ENCODE data around the gene GPR26. TPM values are rescaled to one million over a fixed set of nuclear protein-coding genes. Genes with fewer than 3 reads are reported as not detected.

GPR26 gene
- total RNA-seq, 1 donor from 2014 or later: not detected

- Histone ChIP-seq H3K27me3 (ENCODE audit: control insufficient read depth in 3 of 3, insufficient read depth in 3 of 3, low read length in 3 of 3) (peaks cover 2 to 5% (median 4%) of the 10 kb centered on the region in 3 donors), H3K9ac (ENCODE audit: low read depth in 1 of 3, low read length in 3 of 3) (no peak overlapping the region), H3K9me3 (ENCODE audit: control insufficient read depth in 3 of 3, low read length in 3 of 3) (peaks cover 0 to 2% (median 2%) of the 10 kb centered on the region in 3 donors), H3K4me1 (ENCODE audit: control insufficient read depth in 3 of 3, insufficient read depth in 3 of 3, low read length in 3 of 3) (no peaks in the 10 kb centered on the region), H3K4me3 (ENCODE audit: low read length in 3 of 3) (no peak overlapping the region), H3K27ac (ENCODE audit: low read depth, low read length) (no peak overlapping the region), H3K36me3 (ENCODE audit: control insufficient read depth in 3 of 3, insufficient read depth in 3 of 3, low read length in 3 of 3) (no peaks in the 10 kb centered on the region)
Measured at GRCh38 chr10:123633636-123634035, 32.5 kb upstream of the GPR26 start.

- Histone ChIP-seq H3K27ac (ENCODE audit: low read depth, low read length) (no peak overlapping the region), H3K4me1 (ENCODE audit: control insufficient read depth in 3 of 3, insufficient read depth in 3 of 3, low read length in 3 of 3) (no peaks in the 10 kb centered on the region), H3K9me3 (ENCODE audit: control insufficient read depth in 3 of 3, low read length in 3 of 3) (peaks cover 0 to 2% (median 0%) of the 10 kb centered on the region in 3 donors), H3K36me3 (ENCODE audit: control insufficient read depth in 3 of 3, insufficient read depth in 3 of 3, low read length in 3 of 3) (no peaks in the 10 kb centered on the region), H3K27me3 (ENCODE audit: control insufficient read depth in 3 of 3, insufficient read depth in 3 of 3, low read length in 3 of 3) (peaks cover 2 to 5% (median 4%) of the 10 kb centered on the region in 3 donors), H3K4me3 (ENCODE audit: low read length in 3 of 3) (no peak overlapping the region), H3K9ac (ENCODE audit: low read depth in 1 of 3, low read length in 3 of 3) (no peak overlapping the region)
Measured at GRCh38 chr10:123634221-123634620, 31.9 kb upstream of the GPR26 start.

- H3K36me3 ChIP-seq (ENCODE audit: control insufficient read depth in 3 of 3, insufficient read depth in 3 of 3, low read length in 3 of 3): no peaks in the 10 kb centered on the region
- no peak overlapping the region for H3K27ac ChIP-seq (ENCODE audit: low read depth, low read length)
- H3K4me1 ChIP-seq (ENCODE audit: control insufficient read depth in 3 of 3, insufficient read depth in 3 of 3, low read length in 3 of 3): no peaks in the 10 kb centered on the region
- peaks cover 0 to 2% (median 0%) of the 10 kb centered on the region in 3 donors for H3K9me3 ChIP-seq (ENCODE audit: control insufficient read depth in 3 of 3, low read length in 3 of 3)
- peaks cover 2 to 7% (median 4%) of the 10 kb centered on the region in 3 donors for H3K27me3 ChIP-seq (ENCODE audit: control insufficient read depth in 3 of 3, insufficient read depth in 3 of 3, low read length in 3 of 3)
- H3K9ac ChIP-seq (ENCODE audit: low read depth in 1 of 3, low read length in 3 of 3): no peak overlapping the region
- no peak overlapping the region for H3K4me3 ChIP-seq (ENCODE audit: low read length in 3 of 3)
Measured at GRCh38 chr10:123635131-123635530, 31.0 kb upstream of the GPR26 start.

GRCh38 chr10:123635745-123636144 is 30.4 kb upstream of the GPR26 start:
- Histone ChIP-seq H3K27me3 (ENCODE audit: control insufficient read depth in 3 of 3, insufficient read depth in 3 of 3, low read length in 3 of 3) (peaks cover 2 to 7% (median 6%) of the 10 kb centered on the region in 3 donors), H3K9ac (ENCODE audit: low read depth in 1 of 3, low read length in 3 of 3) (no peak overlapping the region), H3K27ac (ENCODE audit: low read depth, low read length) (no peak overlapping the region), H3K4me1 (ENCODE audit: control insufficient read depth in 3 of 3, insufficient read depth in 3 of 3, low read length in 3 of 3) (no peaks in the 10 kb centered on the region), H3K4me3 (ENCODE audit: low read length in 3 of 3) (no peak overlapping the region), H3K9me3 (ENCODE audit: control insufficient read depth in 3 of 3, low read length in 3 of 3) (peaks cover 0 to 2% (median 0%) of the 10 kb centered on the region in 3 donors), H3K36me3 (ENCODE audit: control insufficient read depth in 3 of 3, insufficient read depth in 3 of 3, low read length in 3 of 3) (no peaks in the 10 kb centered on the region)

- Histone ChIP-seq H3K9me3 (ENCODE audit: control insufficient read depth in 3 of 3, low read length in 3 of 3) (peaks cover 0 to 2% (median 0%) of the 10 kb centered on the region in 3 donors), H3K27me3 (ENCODE audit: control insufficient read depth in 3 of 3, insufficient read depth in 3 of 3, low read length in 3 of 3) (peaks cover 2 to 7% (median 7%) of the 10 kb centered on the region in 3 donors), H3K36me3 (ENCODE audit: control insufficient read depth in 3 of 3, insufficient read depth in 3 of 3, low read length in 3 of 3) (no peaks in the 10 kb centered on the region), H3K4me3 (ENCODE audit: low read length in 3 of 3) (no peak overlapping the region), H3K9ac (ENCODE audit: low read depth in 1 of 3, low read length in 3 of 3) (no peak overlapping the region), H3K4me1 (ENCODE audit: control insufficient read depth in 3 of 3, insufficient read depth in 3 of 3, low read length in 3 of 3) (no peaks in the 10 kb centered on the region), H3K27ac (ENCODE audit: low read depth, low read length) (no peak overlapping the region)
Measured at GRCh38 chr10:123636598-123637325, 29.4 kb upstream of the GPR26 start.

- H3K4me1 ChIP-seq (ENCODE audit: control insufficient read depth in 3 of 3, insufficient read depth in 3 of 3, low read length in 3 of 3): no peaks in the 10 kb centered on the region
- peaks cover 2 to 7% (median 7%) of the 10 kb centered on the region in 3 donors for H3K27me3 ChIP-seq (ENCODE audit: control insufficient read depth in 3 of 3, insufficient read depth in 3 of 3, low read length in 3 of 3)
Measured at GRCh38 chr10:123637326-123637880, 28.8 kb upstream of the GPR26 start.

GRCh38 chr10:123639131-123639530 is 27.0 kb upstream of the GPR26 start:
- peaks cover 0 to 10% (median 3%) of the 10 kb centered on the region in 3 donors for H3K27me3 ChIP-seq (ENCODE audit: control insufficient read depth in 3 of 3, insufficient read depth in 3 of 3, low read length in 3 of 3)
- H3K9ac ChIP-seq (ENCODE audit: low read depth in 1 of 3, low read length in 3 of 3): no peak overlapping the region

More at GRCh38 chr10:123637326-123637880, 28.8 kb upstream of the GPR26 start:
- no peak overlapping the region for H3K9ac ChIP-seq (ENCODE audit: low read depth in 1 of 3, low read length in 3 of 3)
- no peaks in the 10 kb centered on the region for H3K36me3 ChIP-seq (ENCODE audit: control insufficient read depth in 3 of 3, insufficient read depth in 3 of 3, low read length in 3 of 3)
- peaks cover 0 to 2% (median 0%) of the 10 kb centered on the region in 3 donors for H3K9me3 ChIP-seq (ENCODE audit: control insufficient read depth in 3 of 3, low read length in 3 of 3)
- H3K4me3 ChIP-seq (ENCODE audit: low read length in 3 of 3): no peak overlapping the region
- no peak overlapping the region for H3K27ac ChIP-seq (ENCODE audit: low read depth, low read length)

GRCh38 chr10:123640016-123640535 is 26.1 kb upstream of the GPR26 start:
- Histone ChIP-seq H3K9ac (ENCODE audit: low read depth in 1 of 3, low read length in 3 of 3) (no peak overlapping the region), H3K27ac (ENCODE audit: low read depth, low read length) (no peak overlapping the region), H3K27me3 (ENCODE audit: control insufficient read depth in 3 of 3, insufficient read depth in 3 of 3, low read length in 3 of 3) (peaks cover 3 to 11% (median 7%) of the 10 kb centered on the region in 3 donors)

More at GRCh38 chr10:123639131-123639530, 27.0 kb upstream of the GPR26 start:
- Histone ChIP-seq H3K36me3 (ENCODE audit: control insufficient read depth in 3 of 3, insufficient read depth in 3 of 3, low read length in 3 of 3) (no peaks in the 10 kb centered on the region), H3K4me1 (ENCODE audit: control insufficient read depth in 3 of 3, insufficient read depth in 3 of 3, low read length in 3 of 3) (no peaks in the 10 kb centered on the region), H3K27ac (ENCODE audit: low read depth, low read length) (no peak overlapping the region), H3K9me3 (ENCODE audit: control insufficient read depth in 3 of 3, low read length in 3 of 3) (no peaks in the 10 kb centered on the region), H3K4me3 (ENCODE audit: low read length in 3 of 3) (no peak overlapping the region)

GRCh38 chr10:123642293-123642692 is 23.9 kb upstream of the GPR26 start:
- Histone ChIP-seq H3K9me3 (ENCODE audit: control insufficient read depth in 3 of 3, low read length in 3 of 3) (no peaks in the 10 kb centered on the region), H3K36me3 (ENCODE audit: control insufficient read depth in 3 of 3, insufficient read depth in 3 of 3, low read length in 3 of 3) (no peaks in the 10 kb centered on the region), H3K27ac (ENCODE audit: low read depth, low read length) (no peak overlapping the region), H3K4me1 (ENCODE audit: control insufficient read depth in 3 of 3, insufficient read depth in 3 of 3, low read length in 3 of 3) (no peaks in the 10 kb centered on the region), H3K27me3 (ENCODE audit: control insufficient read depth in 3 of 3, insufficient read depth in 3 of 3, low read length in 3 of 3) (peaks cover 3 to 21% (median 7%) of the 10 kb centered on the region in 3 donors), H3K4me3 (ENCODE audit: low read length in 3 of 3) (no peak overlapping the region), H3K9ac (ENCODE audit: low read depth in 1 of 3, low read length in 3 of 3) (no peak overlapping the region)

More at GRCh38 chr10:123640016-123640535, 26.1 kb upstream of the GPR26 start:
- Histone ChIP-seq H3K4me3 (ENCODE audit: low read length in 3 of 3) (no peak overlapping the region), H3K4me1 (ENCODE audit: control insufficient read depth in 3 of 3, insufficient read depth in 3 of 3, low read length in 3 of 3) (no peaks in the 10 kb centered on the region), H3K36me3 (ENCODE audit: control insufficient read depth in 3 of 3, insufficient read depth in 3 of 3, low read length in 3 of 3) (no peaks in the 10 kb centered on the region), H3K9me3 (ENCODE audit: control insufficient read depth in 3 of 3, low read length in 3 of 3) (no peaks in the 10 kb centered on the region)

GRCh38 chr10:123642697-123643096 is 23.5 kb upstream of the GPR26 start:
- Histone ChIP-seq H3K9ac (ENCODE audit: low read depth in 1 of 3, low read length in 3 of 3) (no peak overlapping the region), H3K4me3 (ENCODE audit: low read length in 3 of 3) (no peak overlapping the region), H3K36me3 (ENCODE audit: control insufficient read depth in 3 of 3, insufficient read depth in 3 of 3, low read length in 3 of 3) (no peaks in the 10 kb centered on the region), H3K27ac (ENCODE audit: low read depth, low read length) (no peak overlapping the region), H3K4me1 (ENCODE audit: control insufficient read depth in 3 of 3, insufficient read depth in 3 of 3, low read length in 3 of 3) (no peaks in the 10 kb centered on the region), H3K27me3 (ENCODE audit: control insufficient read depth in 3 of 3, insufficient read depth in 3 of 3, low read length in 3 of 3) (peaks cover 3 to 23% (median 7%) of the 10 kb centered on the region in 3 donors), H3K9me3 (ENCODE audit: control insufficient read depth in 3 of 3, low read length in 3 of 3) (no peaks in the 10 kb centered on the region)
